Loucy (cell line): Measurements from ENCODE around the gene INCENP.
A peak's percentile ranks its signal among the peaks of the same experiment; 100 is the strongest.

ENCODE experiments used
- H2AFZ ChIP-seq: fragments of 200-600 bp; sonication (generic); 2 replicates; pipeline ENCODE4 v1.6.0; 2016; ENCODE audit warnings: antibody characterized with exemption, mild to moderate bottlenecking, low read length, moderate library complexity
- H3F3A ChIP-seq: fragments of 200-600 bp; 2 replicates; pipeline ENCODE4 v1.6.0; 2016; ENCODE audit warnings: antibody characterized with exemption, low read depth, mild to moderate bottlenecking
- H3K27me3 ChIP-seq: fragments of 200-600 bp; sonication (generic); 2 replicates; pipeline ENCODE4 v1.6.1; 2014; ENCODE audit warnings: low read length, mild to moderate bottlenecking; ENCODE audit not compliant: insufficient read depth, poor library complexity, severe bottlenecking
- H3K36me3 ChIP-seq: fragments of 200-600 bp; sonication (generic); 2 replicates; pipeline ENCODE4 v1.6.1; 2016; ENCODE audit warnings: low read length; ENCODE audit not compliant: insufficient read depth
- H3K4me1 ChIP-seq: fragments of 200-600 bp; sonication (generic); 2 replicates; pipeline ENCODE4 v1.5.1; 2014; ENCODE audit warnings: low read length, mild to moderate bottlenecking; ENCODE audit not compliant: insufficient read depth, poor library complexity, severe bottlenecking
- H3K4me2 ChIP-seq: fragments of 200-600 bp; sonication (generic); 2 replicates; pipeline ENCODE4 v1.6.0; 2014; ENCODE audit warnings: antibody characterized with exemption, low read length, low read depth, mild to moderate bottlenecking; ENCODE audit not compliant: poor library complexity, severe bottlenecking
- H3K4me3 ChIP-seq: fragments of 200-600 bp; sonication (generic); 2 replicates; pipeline ENCODE4 v1.5.1; 2014; ENCODE audit warnings: low read length, mild to moderate bottlenecking, mixed read lengths; ENCODE audit not compliant: poor library complexity, severe bottlenecking
- H3K79me2 ChIP-seq: fragments of 200-600 bp; sonication (generic); 2 replicates; pipeline ENCODE4 v1.6.1; 2014; ENCODE audit warnings: low read length; ENCODE audit not compliant: insufficient read depth
- H3K9ac ChIP-seq: fragments of 200-600 bp; sonication (generic); 2 replicates; pipeline ENCODE4 v1.6.0; 2014; ENCODE audit warnings: mild to moderate bottlenecking, low read depth, low read length, moderate library complexity; ENCODE audit not compliant: poor library complexity, severe bottlenecking
- H3K9me2 ChIP-seq: fragments of 200-600 bp; sonication (generic); replicated peaks from 2 replicates; pipeline ENCODE4 v1.6.1; 2016; ENCODE audit warnings: low read depth, low read length, mixed read lengths
- H3K9me3 ChIP-seq: fragments of 200-600 bp; sonication (generic); 2 replicates; pipeline ENCODE4 v1.6.1; 2014; ENCODE audit warnings: mild to moderate bottlenecking, antibody characterized with exemption, low read length, low read depth; ENCODE audit not compliant: insufficient read depth
- H4K20me1 ChIP-seq: fragments of 200-600 bp; sonication (generic); 2 replicates; pipeline ENCODE4 v1.6.0; 2014; ENCODE audit warnings: antibody characterized with exemption, low read length, mild to moderate bottlenecking; ENCODE audit not compliant: insufficient read depth, poor library complexity, severe bottlenecking
- CTCF ChIP-seq: fragments of 200-600 bp; sonication (generic); conservative IDR thresholded peaks from 2 replicates; pipeline ENCODE4 v1.5.1; 2014; ENCODE audit warnings: mild to moderate bottlenecking, antibody characterized with exemption, low read length
- EZH2phosphoT487 ChIP-seq: fragments of 200-600 bp; IDR thresholded peaks from 2 replicates; pipeline ENCODE4 v1.6.1; 2018; ENCODE audit warnings: antibody characterized with exemption, mild to moderate bottlenecking, moderate library complexity, borderline replicate concordance

The INCENP gene

GRCh38 chr11:62133328-62134065, 9.7 kb downstream of the INCENP start:
- no peaks in the 10 kb centered on the region for H3F3A ChIP-seq
- peaks cover 32% of the 10 kb centered on the region for H3K4me1 ChIP-seq
- H3K9ac ChIP-seq, result no peak overlapping the region
- peaks cover 99% of the 10 kb centered on the region for H3K79me2 ChIP-seq
- H3K27me3 ChIP-seq, result no peaks in the 10 kb centered on the region
- H4K20me1 ChIP-seq, result peaks cover 56% of the 10 kb centered on the region
- no peak for TF ChIP-seq EZH2phosphoT487
- TF ChIP-seq CTCF, result no peak
- H3K4me2 ChIP-seq, result peak overlapping the region; percentile 48
- H3K9me2 ChIP-seq, result no peaks in the 10 kb centered on the region
- H2AFZ ChIP-seq, result no peak overlapping the region
- H3K9me3 ChIP-seq, result no peaks in the 10 kb centered on the region
- peaks cover 98% of the 10 kb centered on the region; the same call in 1 of the 2 replicates for H3K36me3 ChIP-seq
- H3K4me3 ChIP-seq, result peak overlapping the region; percentile 39

GRCh38 chr11:62137276-62137861, 13.6 kb downstream of the INCENP start:
- no peak overlapping the region for H3K4me2 ChIP-seq
- H3K36me3 ChIP-seq, result peaks cover 98% of the 10 kb centered on the region; the same call in 1 of the 2 replicates
- H2AFZ ChIP-seq, result no peak overlapping the region
- no peaks in the 10 kb centered on the region for H3K27me3 ChIP-seq
- no peaks in the 10 kb centered on the region for H3K9me3 ChIP-seq
- H3K9me2 ChIP-seq, result no peaks in the 10 kb centered on the region
- H4K20me1 ChIP-seq, result peaks cover 42% of the 10 kb centered on the region
- H3K9ac ChIP-seq, result no peak overlapping the region
- H3F3A ChIP-seq, result no peaks in the 10 kb centered on the region
- peaks cover 7% of the 10 kb centered on the region for H3K4me1 ChIP-seq
- no peak overlapping the region for H3K4me3 ChIP-seq
- H3K79me2 ChIP-seq, result peaks cover 62% of the 10 kb centered on the region
- TF ChIP-seq CTCF, result no peak

- no peaks in the 10 kb centered on the region for H3K9me3 ChIP-seq
- peaks cover 55% of the 10 kb centered on the region for H3K79me2 ChIP-seq
- TF ChIP-seq CTCF (no peak), EZH2phosphoT487 (no peak)
- peaks cover 37% of the 10 kb centered on the region for H4K20me1 ChIP-seq
- no peak overlapping the region for H3K4me3 ChIP-seq
- H3K9me2 ChIP-seq, result no peaks in the 10 kb centered on the region
- H3K4me2 ChIP-seq, result no peak overlapping the region
- no peaks in the 10 kb centered on the region for H3K27me3 ChIP-seq
- peaks cover 6% of the 10 kb centered on the region for H3K4me1 ChIP-seq
- peaks cover 98% of the 10 kb centered on the region; the same call in 1 of the 2 replicates for H3K36me3 ChIP-seq
- H3F3A ChIP-seq, result no peaks in the 10 kb centered on the region
- H2AFZ ChIP-seq, result no peak overlapping the region
- no peak overlapping the region for H3K9ac ChIP-seq
Measured at GRCh38 chr11:62137881-62138629, 14.2 kb downstream of the INCENP start.
